Bronchial epithelial cell (primary cell): ENCODE results near the gene NBPF3. TPM values are rescaled to one million over a fixed set of nuclear protein-coding genes. Genes with fewer than 3 reads are reported as not detected.

ENCODE experiments used
- DNase-seq: peaks from one replicate; pipeline ENCODE4 v3.0.0-alpha.2; 2010; ENCODE audit warnings: low read depth
- FAIRE-seq: peaks from 2 replicates; lab custom pipeline; 2011; peaks lifted over from hg19 to GRCh38; lab: Jason Lieb, UNC
- H3K27me3 ChIP-seq: 2 replicates; pipeline ENCODE4 v1.5.1; 2011; ENCODE audit warnings: low read length; ENCODE audit not compliant: control insufficient read depth, insufficient read depth
- H3K36me3 ChIP-seq: 2 replicates; pipeline ENCODE4 v1.5.1; 2011; ENCODE audit warnings: low read length; ENCODE audit not compliant: control insufficient read depth, insufficient read depth
- H3K4me3 ChIP-seq: 2 replicates; pipeline ENCODE4 v1.5.1; 2011; ENCODE audit warnings: mild to moderate bottlenecking, low read depth, low read length, control low read depth
- CTCF ChIP-seq: IDR thresholded peaks from 2 replicates; pipeline ENCODE4 v1.5.1; 2011; ENCODE audit warnings: mild to moderate bottlenecking, moderate library complexity, low read length, control low read depth, inconsistent platforms; ENCODE audit not compliant: insufficient read depth, severe bottlenecking
- total RNA-seq: library from RNA; depleted of rRNA; stranded (reverse); fragments of >200 nt; gene quantifications from 2 replicates; pipeline ENCODE4 v1.2.1, GENCODE V29; 2014

NBPF3 gene
- total RNA-seq, 1 donor from 2014 or later, result 6.8 TPM

- Histone ChIP-seq H3K27me3 (no peaks in the 10 kb centered on the region), H3K36me3 (no peaks in the 10 kb centered on the region), H3K4me3 (no peak overlapping the region)
- FAIRE-seq (no peak), DNase-seq (no peak)
- no peak for TF ChIP-seq CTCF
These were observed 84.3 kb downstream of the NBPF3 start for GRCh38 chr1:21524220-21524619.

- FAIRE-seq (no peak), DNase-seq (no peak)
- Histone ChIP-seq H3K4me3 (no peak overlapping the region), H3K27me3 (no peaks in the 10 kb centered on the region), H3K36me3 (no peaks in the 10 kb centered on the region)
- no peak for TF ChIP-seq CTCF
These were observed 84.9 kb downstream of the NBPF3 start for GRCh38 chr1:21524686-21525339.

- no peaks in the 10 kb centered on the region for H3K27me3 ChIP-seq
- no peak for TF ChIP-seq CTCF
- no peak for FAIRE-seq
These were observed 85.4 kb downstream of the NBPF3 start for GRCh38 chr1:21525340-21525717.

GRCh38 chr1:21526441-21526840, 86.5 kb downstream of the NBPF3 start:
- DNase-seq, result no peak
- TF ChIP-seq CTCF, result no peak
- no peak overlapping the region for H3K4me3 ChIP-seq
- H3K36me3 ChIP-seq, result no peaks in the 10 kb centered on the region
- no peak for FAIRE-seq
- no peaks in the 10 kb centered on the region for H3K27me3 ChIP-seq

More at GRCh38 chr1:21525340-21525717, 85.4 kb downstream of the NBPF3 start:
- Histone ChIP-seq H3K4me3 (no peak overlapping the region), H3K36me3 (no peaks in the 10 kb centered on the region)
- no peak for DNase-seq

GRCh38 chr1:21530368-21531016, 90.6 kb downstream of the NBPF3 start:
- FAIRE-seq (no peak), DNase-seq (peak; percentile 27)
- TF ChIP-seq CTCF, result no peak
- H3K36me3 ChIP-seq, result no peaks in the 10 kb centered on the region
- no peak overlapping the region for H3K4me3 ChIP-seq
- H3K27me3 ChIP-seq, result no peaks in the 10 kb centered on the region
